ENCODE results near the gene GSC2. TPM values are rescaled to one million over a fixed set of nuclear protein-coding genes. Genes with fewer than 3 reads are reported as not detected.

GSC2 gene
- total RNA-seq, 3 donors from 2014 or later (not counting 1 experiment from before 2014, with no cell fraction given), result not detected

GRCh38 chr22:19176732-19177131 lies 26.6 kb upstream of the GSC2 start:
- intact Hi-C loops (cut with micrococcal nuclease), result no loop called here
- WGBS (ENCODE audit: insufficient coverage), result 96% methylated on average over 12 of the region's 12 CpGs
- Histone ChIP-seq H3K4me1 (ENCODE audit: control insufficient read depth, insufficient read depth, low read length) (peaks cover 51% of the 10 kb centered on the region), H3K36me3 (ENCODE audit: control insufficient read depth, insufficient read depth, low read length) (no peaks in the 10 kb centered on the region), H3K27ac (ENCODE audit: low read length) (no peak overlapping the region), H3K9me3 (ENCODE audit: control insufficient read depth, insufficient read depth, low read length) (no peaks in the 10 kb centered on the region), H3K4me3 (ENCODE audit: low read length) (no peak overlapping the region), H3K27me3 (ENCODE audit: control insufficient read depth, insufficient read depth, low read length) (no peaks in the 10 kb centered on the region)
- no peak for TF ChIP-seq CTCF (IDR thresholded peaks at IDR 0.05)
- peak overlapping the region; percentile 65 for H3K4me3 Mint-ChIP-seq
- H3K27me3 Mint-ChIP-seq (ENCODE audit: low read depth in 2 of 2), result no peaks in the 10 kb centered on the region
- H3K36me3 Mint-ChIP-seq, result no peaks in the 10 kb centered on the region
- no peaks in the 10 kb centered on the region for H3K9me3 Mint-ChIP-seq
- peaks cover 16 to 28% of the 10 kb centered on the region in 2 donors for H3K4me1 Mint-ChIP-seq
- H3K27ac Mint-ChIP-seq, result peak overlapping the region in 1 of 2 donors; percentile 14
- DNase-seq (no peak), ATAC-seq (no peak)

GRCh38 chr22:19176175-19176643 lies 26.1 kb upstream of the GSC2 start:
- no peak for DNase-seq

GRCh38 chr22:19175602-19176174 lies 25.6 kb upstream of the GSC2 start:
- DNase-seq, result no peak
- H3K27me3 Mint-ChIP-seq (ENCODE audit: low read depth in 2 of 2), result no peaks in the 10 kb centered on the region
- H3K27ac ChIP-seq (ENCODE audit: low read length), result no peak overlapping the region
- H3K36me3 ChIP-seq (ENCODE audit: control insufficient read depth, insufficient read depth, low read length), result no peaks in the 10 kb centered on the region
- no peaks in the 10 kb centered on the region for H3K27me3 ChIP-seq (ENCODE audit: control insufficient read depth, insufficient read depth, low read length)
- no peaks in the 10 kb centered on the region for H3K9me3 ChIP-seq (ENCODE audit: control insufficient read depth, insufficient read depth, low read length)
- TF ChIP-seq CTCF (IDR thresholded peaks at IDR 0.05), result no peak
- 89% methylated on average over 21 of the region's 21 CpGs for WGBS (ENCODE audit: insufficient coverage)
- H3K4me1 Mint-ChIP-seq, result peaks cover 19 to 36% of the 10 kb centered on the region in 2 donors
- intact Hi-C loops (cut with micrococcal nuclease), result no loop called here
- no peak overlapping the region for H3K27ac Mint-ChIP-seq
- no peak for ATAC-seq
- H3K36me3 Mint-ChIP-seq, result no peaks in the 10 kb centered on the region
- H3K4me3 Mint-ChIP-seq, result no peak overlapping the region
- no peak overlapping the region for H3K4me3 ChIP-seq (ENCODE audit: low read length)
- H3K9me3 Mint-ChIP-seq, result no peaks in the 10 kb centered on the region
- peaks cover 57% of the 10 kb centered on the region for H3K4me1 ChIP-seq (ENCODE audit: control insufficient read depth, insufficient read depth, low read length)

More at GRCh38 chr22:19176175-19176643, 26.1 kb upstream of the GSC2 start:
- Mint-ChIP-seq H3K9me3 (no peaks in the 10 kb centered on the region), H3K4me1 (peaks cover 16 to 31% of the 10 kb centered on the region in 2 donors), H3K4me3 (no peak overlapping the region), H3K27ac (no peak overlapping the region), H3K36me3 (no peaks in the 10 kb centered on the region), H3K27me3 (ENCODE audit: low read depth in 2 of 2) (no peaks in the 10 kb centered on the region)
- Histone ChIP-seq H3K36me3 (ENCODE audit: control insufficient read depth, insufficient read depth, low read length) (no peaks in the 10 kb centered on the region), H3K27me3 (ENCODE audit: control insufficient read depth, insufficient read depth, low read length) (no peaks in the 10 kb centered on the region), H3K9me3 (ENCODE audit: control insufficient read depth, insufficient read depth, low read length) (no peaks in the 10 kb centered on the region), H3K4me3 (ENCODE audit: low read length) (no peak overlapping the region), H3K4me1 (ENCODE audit: control insufficient read depth, insufficient read depth, low read length) (peaks cover 52% of the 10 kb centered on the region), H3K27ac (ENCODE audit: low read length) (no peak overlapping the region)
- intact Hi-C loops (cut with micrococcal nuclease), result no loop called here
- WGBS (ENCODE audit: insufficient coverage), result 88% methylated on average over 12 of the region's 12 CpGs
- ATAC-seq, result no peak
- no peak for TF ChIP-seq CTCF (IDR thresholded peaks at IDR 0.05)

Data from natural killer cell (primary cell).